HCT116 (cell line): ENCODE results near the gene HYAL1.

Source experiments
- POLR2A ChIP-seq: IDR thresholded peaks from 2 replicates; pipeline ENCODE4 v1.7.0; 2011; ENCODE audit warnings: borderline replicate concordance; ENCODE audit not compliant: insufficient read depth, insufficient read length; ENCODE audit errors: extremely low read depth
- POLR2AphosphoS5 ChIP-seq: IDR thresholded peaks from 2 replicates; pipeline ENCODE4 v1.6.1; 2011; ENCODE audit warnings: mild to moderate bottlenecking, low read depth, low read length, moderate library complexity
- TF ChIP-seq, protein P1 (sequence below), 3 experiments: fragments of 200-600 bp in 1 of 3; sonication (generic) in 1 of 3; IDR thresholded peaks in 2 of 3; conservative IDR thresholded peaks in 1 of 3; 2 replicates each; pipeline ENCODE4 v1.5.1; 2012 to 2017; ENCODE audit warnings: low read depth in 2 of 3, low read length in 2 of 3, antibody characterized with exemption in 1 of 3, borderline replicate concordance in 1 of 3, control low read depth in 1 of 3, mild to moderate bottlenecking in 1 of 3, mixed read lengths in 1 of 3, mixed run types in 1 of 3, moderate library complexity in 1 of 3; ENCODE audit not compliant: insufficient read depth in 1 of 3

DNA sequence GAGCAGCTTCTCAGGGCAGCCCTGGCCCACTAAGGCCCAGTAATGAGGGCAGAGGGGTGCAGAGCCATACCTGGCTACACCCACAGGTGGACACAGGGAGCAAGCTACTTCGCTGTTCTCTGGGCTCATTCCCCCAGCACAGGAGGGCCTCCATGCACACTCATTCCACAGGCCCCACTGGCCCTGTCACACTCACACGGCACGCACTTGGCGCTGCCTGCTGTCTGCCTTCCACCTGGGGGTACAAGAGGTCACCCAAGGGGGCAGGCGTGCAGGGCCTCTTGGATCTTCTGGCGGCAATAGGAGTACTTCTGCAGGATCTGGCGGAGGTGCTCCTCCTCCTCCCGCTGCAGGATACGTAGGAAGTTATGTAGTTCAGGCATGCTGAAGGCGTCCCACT lies 27.0 kb upstream of the HYAL1 start:
- TF ChIP-seq, protein P1, sequence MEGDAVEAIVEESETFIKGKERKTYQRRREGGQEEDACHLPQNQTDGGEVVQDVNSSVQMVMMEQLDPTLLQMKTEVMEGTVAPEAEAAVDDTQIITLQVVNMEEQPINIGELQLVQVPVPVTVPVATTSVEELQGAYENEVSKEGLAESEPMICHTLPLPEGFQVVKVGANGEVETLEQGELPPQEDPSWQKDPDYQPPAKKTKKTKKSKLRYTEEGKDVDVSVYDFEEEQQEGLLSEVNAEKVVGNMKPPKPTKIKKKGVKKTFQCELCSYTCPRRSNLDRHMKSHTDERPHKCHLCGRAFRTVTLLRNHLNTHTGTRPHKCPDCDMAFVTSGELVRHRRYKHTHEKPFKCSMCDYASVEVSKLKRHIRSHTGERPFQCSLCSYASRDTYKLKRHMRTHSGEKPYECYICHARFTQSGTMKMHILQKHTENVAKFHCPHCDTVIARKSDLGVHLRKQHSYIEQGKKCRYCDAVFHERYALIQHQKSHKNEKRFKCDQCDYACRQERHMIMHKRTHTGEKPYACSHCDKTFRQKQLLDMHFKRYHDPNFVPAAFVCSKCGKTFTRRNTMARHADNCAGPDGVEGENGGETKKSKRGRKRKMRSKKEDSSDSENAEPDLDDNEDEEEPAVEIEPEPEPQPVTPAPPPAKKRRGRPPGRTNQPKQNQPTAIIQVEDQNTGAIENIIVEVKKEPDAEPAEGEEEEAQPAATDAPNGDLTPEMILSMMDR (IDR thresholded peaks at IDR 0.05 in 2 of 3, conservative IDR thresholded peaks at IDR 0.05 in 1 of 3; ENCODE audit: borderline replicate concordance in 1 of 3, insufficient read depth in 1 of 3, low read depth in 2 of 3, low read length in 2 of 3): no peak
- no peak for TF ChIP-seq POLR2A
- TF ChIP-seq POLR2AphosphoS5: no peak
